Uterus (tissue), 2 donors: Measurements from ENCODE around the gene RBM42.

ENCODE experiments used
- POLR2A ChIP-seq, 2 donors: fragments of 450-650 bp; IDR thresholded peaks; one replicate each; pipeline ENCODE4 v1.6.1; 2016; ENCODE audit warnings: antibody characterized with exemption in 2 of 2, mild to moderate bottlenecking in 1 of 2, moderate library complexity in 1 of 2
- TF ChIP-seq, protein P1 (sequence below), 4 experiments: fragments of 200-600 bp in 2 of 4; fragments of 450-650 bp in 2 of 4; sonication (generic) in 2 of 4; IDR thresholded peaks; one replicate each; pipeline ENCODE4 v1.5.1; 2016 to 2019; ENCODE audit warnings: antibody characterized with exemption in 4 of 4, mild to moderate bottlenecking in 2 of 4, moderate library complexity in 1 of 4

- TF ChIP-seq, protein P1, sequence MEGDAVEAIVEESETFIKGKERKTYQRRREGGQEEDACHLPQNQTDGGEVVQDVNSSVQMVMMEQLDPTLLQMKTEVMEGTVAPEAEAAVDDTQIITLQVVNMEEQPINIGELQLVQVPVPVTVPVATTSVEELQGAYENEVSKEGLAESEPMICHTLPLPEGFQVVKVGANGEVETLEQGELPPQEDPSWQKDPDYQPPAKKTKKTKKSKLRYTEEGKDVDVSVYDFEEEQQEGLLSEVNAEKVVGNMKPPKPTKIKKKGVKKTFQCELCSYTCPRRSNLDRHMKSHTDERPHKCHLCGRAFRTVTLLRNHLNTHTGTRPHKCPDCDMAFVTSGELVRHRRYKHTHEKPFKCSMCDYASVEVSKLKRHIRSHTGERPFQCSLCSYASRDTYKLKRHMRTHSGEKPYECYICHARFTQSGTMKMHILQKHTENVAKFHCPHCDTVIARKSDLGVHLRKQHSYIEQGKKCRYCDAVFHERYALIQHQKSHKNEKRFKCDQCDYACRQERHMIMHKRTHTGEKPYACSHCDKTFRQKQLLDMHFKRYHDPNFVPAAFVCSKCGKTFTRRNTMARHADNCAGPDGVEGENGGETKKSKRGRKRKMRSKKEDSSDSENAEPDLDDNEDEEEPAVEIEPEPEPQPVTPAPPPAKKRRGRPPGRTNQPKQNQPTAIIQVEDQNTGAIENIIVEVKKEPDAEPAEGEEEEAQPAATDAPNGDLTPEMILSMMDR (IDR thresholded peaks at IDR 0.05) = no peak
- no peak for TF ChIP-seq POLR2A (IDR thresholded peaks at IDR 0.05)
Measured at GRCh38 chr19:35601971-35602370, 26.9 kb upstream of the RBM42 start.
